Sciatic nerve (tissue), 2 donors: Measurements from ENCODE around the gene NLRP5. TPM values are rescaled to one million over a fixed set of nuclear protein-coding genes. Genes with fewer than 3 reads are reported as not detected.
A peak's percentile ranks its signal among the peaks of the same experiment; 100 is the strongest.

Experiments used
- ATAC-seq: fragments of 200-7000 bp; cut with Tn5 transposase; one replicate; pipeline ENCODE4 v1.9.1; 2020; ENCODE audit warnings: mild to moderate bottlenecking, moderate library complexity
- DNase-seq: peaks from one replicate; pipeline ENCODE4 v3.0.0-alpha.2; 2020; ENCODE audit warnings: low spot score
- intact Hi-C: fragments of 100-400 bp; cut with DNase I; formaldehyde crosslinking; loops from one replicate; pipeline ENCODE4 v1.14.2; 2022
- total RNA-seq: library from RNA; stranded (reverse); fragmentation: NEBNext Ultra II Directional; extraction: Animal tissue kit (Norgen Biotek cat#: 25700); gene quantifications from one replicate; pipeline ENCODE4 v1.2.1, GENCODE V29; 2021
- donor health status: DM: no; HTN: no; CAD: no.
- donor health status: DM: no; HTN: no; CAD: no.

The NLRP5 gene
- total RNA-seq, 1 donor from 2014 or later, result not detected

DNA sequence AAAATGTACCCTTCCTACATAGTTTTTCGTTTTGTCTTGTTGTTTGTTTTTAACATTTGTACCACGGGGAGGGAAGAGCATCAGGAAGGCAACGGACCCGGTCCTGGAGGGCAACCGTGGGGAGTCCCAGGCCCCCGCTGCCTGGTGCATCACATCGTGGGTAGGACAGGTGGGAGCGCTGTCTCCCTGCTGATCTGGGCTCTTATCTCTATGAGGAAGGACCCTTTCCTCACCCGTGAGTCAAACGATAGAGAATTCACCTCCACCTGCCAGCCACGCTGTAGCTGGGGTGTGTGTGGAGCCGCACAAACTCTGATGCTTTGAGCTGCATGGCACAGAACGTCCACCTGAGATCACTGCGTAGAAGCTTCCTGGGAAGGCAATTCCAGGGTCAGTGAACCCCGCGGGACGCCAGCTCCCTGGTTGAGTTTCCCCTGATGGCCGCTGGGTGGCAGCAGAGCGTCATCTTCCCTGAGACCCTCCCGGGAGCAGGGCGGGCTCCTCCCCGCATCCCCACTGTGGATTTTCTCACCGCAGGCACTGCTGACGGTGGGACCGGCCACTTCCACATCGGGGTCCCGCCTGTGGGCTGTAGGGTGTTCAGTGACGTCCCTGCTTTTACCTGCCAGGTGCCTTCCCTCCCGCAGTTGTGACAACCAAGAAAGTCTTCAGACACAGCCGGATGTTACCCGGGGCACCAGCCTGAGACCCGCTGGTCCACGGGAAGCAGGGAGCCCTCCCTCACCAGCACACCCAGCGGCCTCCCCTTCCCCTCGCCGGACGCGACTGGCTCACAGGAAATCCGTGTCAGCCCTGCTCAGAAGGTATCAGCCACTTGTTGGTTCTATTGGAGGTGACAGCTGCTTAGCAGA lies 79.8 kb downstream of the NLRP5 start:
- intact Hi-C loops, result no loop called here
- DNase-seq, result peak; percentile 79
- ATAC-seq, result peak; percentile 80

DNA sequence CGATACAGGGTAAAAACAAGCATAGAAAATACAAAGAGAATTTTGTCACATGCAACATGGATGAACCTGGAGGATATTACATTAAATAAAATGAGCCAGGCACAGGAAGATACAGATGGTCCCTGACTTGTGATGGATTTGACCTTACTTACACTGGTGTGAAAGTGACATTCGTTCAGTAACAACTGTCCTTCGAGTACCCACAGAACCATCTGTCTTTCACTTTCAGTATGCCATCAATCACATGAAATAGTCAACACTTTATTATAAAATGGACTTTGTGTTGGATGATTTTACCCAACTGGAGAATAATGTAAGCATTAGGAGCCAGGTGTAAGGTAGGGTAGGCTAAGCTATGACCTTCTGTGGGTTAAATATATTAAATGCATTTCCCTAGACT lies 83.1 kb downstream of the NLRP5 start:
- ATAC-seq (no peak), DNase-seq (no peak)
- intact Hi-C loops, result no loop called here

DNA sequence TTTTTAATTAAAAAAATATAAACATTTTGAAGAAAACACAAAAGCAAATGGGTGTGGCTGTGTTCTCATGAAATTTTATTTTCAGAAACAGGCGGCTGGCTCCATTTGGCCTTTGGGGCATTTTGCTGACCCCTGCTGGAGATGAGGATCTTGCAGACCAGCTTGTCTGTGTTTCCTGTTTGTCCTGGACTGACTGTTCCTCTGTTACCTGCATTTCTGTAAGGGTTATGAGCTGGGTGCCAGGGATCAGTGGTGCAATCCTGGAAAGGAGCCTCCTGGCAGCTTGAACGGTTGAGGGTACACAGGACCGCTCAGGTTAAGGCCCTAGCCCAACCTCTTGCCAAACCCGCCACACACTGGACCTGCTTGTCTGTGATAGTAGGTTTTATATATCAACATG lies 84.6 kb downstream of the NLRP5 start:
- ATAC-seq (no peak), DNase-seq (no peak)
- intact Hi-C loops, result no loop called here

DNA sequence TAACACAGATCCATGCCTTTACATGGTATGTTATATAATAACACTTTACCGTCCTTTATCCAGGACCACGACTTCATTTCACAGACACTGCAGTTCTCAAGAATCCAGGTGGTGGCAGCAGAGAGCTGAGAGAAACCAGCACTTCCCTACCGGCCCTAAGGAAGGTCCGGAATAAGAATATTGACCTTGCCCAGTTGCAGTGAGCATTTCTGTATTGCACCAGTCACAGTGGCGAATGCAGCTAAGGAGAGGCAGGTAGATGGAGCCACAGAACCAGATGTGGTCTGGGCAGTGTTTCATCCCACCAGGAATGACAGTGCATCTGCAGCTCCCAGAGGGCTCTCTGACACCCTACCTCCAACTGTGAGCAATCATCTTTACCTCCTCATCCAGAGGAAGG lies 89.9 kb downstream of the NLRP5 start:
- DNase-seq (no peak), ATAC-seq (peak; percentile 62)
- intact Hi-C loops, result no loop called here

DNA sequence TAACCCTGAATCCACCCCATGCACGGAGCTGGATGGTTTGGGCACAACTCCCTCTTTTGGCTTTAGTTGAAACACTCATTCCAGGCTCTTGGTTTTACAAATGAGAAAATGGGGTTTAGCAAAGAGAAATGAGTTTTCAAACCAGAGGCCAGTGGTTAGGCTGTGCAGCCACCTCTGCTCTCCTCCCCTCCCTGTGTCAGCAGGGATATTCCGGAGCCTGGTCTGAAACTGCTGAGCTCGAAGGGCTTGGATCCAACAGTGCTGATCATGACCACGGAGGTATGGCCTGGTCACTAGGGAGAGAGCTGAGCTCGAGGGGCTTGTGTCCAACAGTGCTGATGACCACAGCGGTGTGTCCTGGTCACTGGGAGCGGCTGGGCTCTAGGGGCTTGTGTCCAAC lies 93.0 kb downstream of the NLRP5 start:
- intact Hi-C loops, result loop anchor here (5.0 kb wide), 1 partner anchor 83 kb away; no protein-coding TSS in a partner anchor
- DNase-seq, result no peak
- ATAC-seq, result no peak

- peak; percentile 86 for DNase-seq
- ATAC-seq, result peak; percentile 77
- intact Hi-C loops, result loop anchor here (5.0 kb wide), 1 partner anchor 81 kb away; no protein-coding TSS in a partner anchor
These were observed 94.3 kb downstream of the NLRP5 start for GRCh38 chr19:56080669-56081401.

DNA sequence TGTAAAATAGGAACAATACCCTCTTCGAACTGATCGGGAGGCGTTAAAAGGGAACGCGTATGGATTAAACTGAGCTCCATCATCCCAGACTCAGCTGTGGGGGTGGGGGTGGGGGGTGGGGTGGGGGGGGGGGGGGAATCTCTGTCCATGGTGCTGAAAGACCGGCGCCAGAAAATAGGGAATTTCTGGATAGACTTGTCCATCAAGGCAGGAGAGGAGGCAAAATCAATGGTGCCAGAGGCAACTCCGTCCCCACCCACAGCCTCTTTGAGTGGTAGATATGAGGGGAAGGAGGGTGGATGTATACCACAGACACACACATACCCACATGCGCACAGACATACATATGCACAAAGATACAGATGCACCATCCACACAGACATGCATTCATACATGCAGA lies 97.1 kb downstream of the NLRP5 start:
- intact Hi-C loops, result loop anchor here (5.0 kb wide), 1 partner anchor 79 kb away; no protein-coding TSS in a partner anchor
- ATAC-seq (no peak), DNase-seq (no peak)

- no peak for DNase-seq
- no peak for ATAC-seq
These were observed 98.4 kb downstream of the NLRP5 start for GRCh38 chr19:56084835-56085536.

DNA sequence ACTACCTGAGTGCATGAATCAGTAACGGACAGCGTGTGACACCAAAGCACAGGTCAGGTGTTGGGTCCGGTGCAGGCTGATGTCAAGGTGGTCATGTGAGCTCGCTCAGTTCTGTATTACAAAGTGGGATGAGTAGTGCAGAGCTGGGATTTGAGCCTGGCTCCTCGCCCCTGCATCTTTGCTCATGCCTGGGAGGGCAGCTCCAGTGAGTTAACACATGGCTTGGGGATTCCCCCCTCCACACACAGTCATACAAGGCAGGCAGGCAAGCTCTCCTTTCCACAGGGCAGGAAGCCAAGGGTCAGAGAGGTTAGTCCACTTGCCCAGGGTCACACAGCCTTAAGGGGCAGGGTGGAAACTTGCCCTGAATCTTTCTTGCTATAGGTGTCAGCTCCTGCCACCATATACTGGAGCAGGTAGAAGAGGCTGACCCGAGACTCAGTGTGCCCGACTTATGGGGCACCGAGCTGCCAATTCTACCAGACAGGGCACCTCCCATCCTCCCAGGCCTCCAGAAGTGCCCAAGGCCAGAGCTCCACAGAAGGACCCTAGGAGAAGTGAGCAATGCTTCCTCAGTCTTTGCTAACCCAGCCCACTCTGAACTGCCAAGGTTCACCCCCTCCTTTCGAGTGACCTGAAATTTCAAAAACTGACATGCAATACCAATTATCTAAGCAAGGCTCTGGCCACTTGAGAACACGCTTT lies 99.1 kb downstream of the NLRP5 start:
- peak; percentile 44 for DNase-seq
- ATAC-seq, result no peak
- intact Hi-C loops, result no loop called here

More at GRCh38 chr19:56084835-56085536, 98.4 kb downstream of the NLRP5 start:
- intact Hi-C loops, result loop anchor here (5.0 kb wide), 1 partner anchor 77 kb away; no protein-coding TSS in a partner anchor

DNA sequence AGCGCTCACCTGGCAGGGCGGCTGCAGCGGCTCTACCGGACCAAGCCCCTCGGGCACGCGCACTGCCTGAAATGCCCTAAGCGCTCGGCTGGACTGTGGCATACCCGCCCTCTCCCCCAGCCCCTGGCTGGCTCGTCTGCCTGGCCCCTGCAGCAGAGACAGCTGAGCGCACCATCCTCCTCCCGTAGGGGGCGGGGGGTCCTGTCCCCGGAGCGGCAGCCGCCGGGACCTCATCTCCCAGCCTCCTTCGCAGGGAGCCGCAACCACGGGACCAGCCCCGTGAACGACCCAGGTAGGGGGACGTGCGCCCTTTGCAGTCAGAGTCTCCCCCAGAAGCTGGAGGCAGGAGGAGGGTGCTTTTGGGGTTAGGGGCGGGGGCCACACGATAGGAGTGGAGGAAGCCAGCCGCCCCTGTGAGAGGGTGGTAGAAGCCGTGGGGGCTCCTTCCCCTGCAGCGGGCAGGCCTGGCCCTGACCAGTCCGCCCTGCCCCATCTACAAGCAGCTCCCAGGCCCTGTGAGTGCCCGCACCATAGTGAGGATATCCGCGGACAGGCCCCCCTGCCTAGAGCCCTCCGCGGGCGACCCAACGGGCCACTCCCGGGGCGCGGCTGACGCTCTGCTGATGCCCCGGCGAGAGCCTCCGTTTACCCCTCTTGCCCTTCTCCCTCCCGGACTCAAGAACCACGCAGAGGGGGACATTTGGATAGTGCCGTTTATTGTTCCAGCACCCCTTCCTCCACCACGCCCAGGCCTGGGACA lies 100.3 kb downstream of the NLRP5 start:
- ATAC-seq (no peak), DNase-seq (no peak)
- intact Hi-C loops, result no loop called here

GRCh38 chr19:56087647-56088496 lies 101.3 kb downstream of the NLRP5 start:
- DNase-seq, result no peak
- ATAC-seq, result no peak
- intact Hi-C loops, result no loop called here

GRCh38 chr19:56088497-56089215 lies 102.1 kb downstream of the NLRP5 start:
- ATAC-seq (no peak), DNase-seq (no peak)
- intact Hi-C loops, result no loop called here

DNA sequence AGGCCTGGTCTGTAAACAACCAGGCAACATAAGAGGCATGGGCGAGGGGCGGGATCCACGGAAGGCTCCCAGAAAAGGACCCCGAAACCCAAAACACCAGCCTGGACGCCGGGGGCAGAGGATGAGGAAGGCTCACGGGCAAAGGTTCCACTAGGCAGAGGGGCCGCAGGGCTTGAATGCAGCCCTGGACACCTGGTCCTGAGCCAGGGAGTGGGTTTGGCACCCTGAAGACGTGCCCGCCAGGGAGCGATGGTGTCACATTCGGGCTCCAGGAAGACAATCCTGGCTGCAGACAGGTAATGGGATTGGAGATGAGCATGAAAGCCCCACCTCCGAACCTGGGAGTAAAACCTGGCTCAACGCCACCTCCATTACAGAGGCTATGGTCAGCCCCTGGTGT lies 102.8 kb downstream of the NLRP5 start:
- ATAC-seq (no peak), DNase-seq (no peak)
- intact Hi-C loops, result no loop called here

- DNase-seq, result no peak
- peak; percentile 70 for ATAC-seq
- intact Hi-C loops, result no loop called here
These were observed 104.5 kb downstream of the NLRP5 start for GRCh38 chr19:56091066-56091490.

DNA sequence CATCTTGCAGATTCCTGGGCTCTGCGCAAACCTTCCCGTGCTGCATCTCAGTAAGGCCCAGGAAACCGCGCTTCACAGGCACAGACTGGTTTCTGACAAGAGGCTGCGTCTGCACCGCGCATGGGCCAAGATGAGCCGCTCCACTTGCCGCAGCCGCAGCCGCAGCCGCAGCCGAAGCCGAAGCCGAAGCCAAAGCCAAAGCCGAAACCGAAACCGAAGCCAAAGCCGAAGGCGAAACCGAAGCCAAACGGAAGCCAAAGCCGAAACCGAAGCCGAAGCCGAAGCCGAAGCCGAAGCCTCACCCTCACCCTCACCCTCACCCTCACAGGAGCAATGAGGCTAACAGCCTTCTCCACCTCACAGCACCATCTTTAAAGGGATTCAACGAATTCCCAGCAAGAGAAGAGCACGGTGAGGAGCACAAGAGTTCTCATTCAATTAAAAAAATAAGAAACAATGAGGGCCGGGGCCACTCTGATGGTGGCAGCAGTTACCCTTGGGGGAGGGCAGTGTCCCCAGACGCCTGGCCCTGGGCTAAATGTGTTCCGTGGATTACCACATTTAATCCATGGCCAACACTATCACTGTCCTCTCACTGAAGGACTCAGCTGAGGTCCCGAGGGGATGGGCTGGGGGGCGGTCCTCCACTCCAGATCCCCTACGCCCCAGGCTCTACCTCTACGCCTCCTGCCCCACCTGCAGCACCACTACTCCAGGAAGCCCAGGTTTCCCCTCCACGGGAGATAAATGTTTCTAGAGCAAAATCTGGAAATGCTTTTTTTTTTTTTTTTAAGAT lies 105.4 kb downstream of the NLRP5 start:
- no peak for DNase-seq
- no peak for ATAC-seq
- intact Hi-C loops, result no loop called here
